T-helper 2 cell (primary cell): ENCODE measurements around the gene CALHM2.

ENCODE experiments used
- DNase-seq, 5 experiments: peaks; one replicate each; pipeline versions ENCODE4 v3.0.0 to v3.0.0-alpha.2; 2012 to 2022

CALHM2 gene

GRCh38 chr10:103476046-103476768 lies 24.0 kb upstream of the CALHM2 start:
- DNase-seq = peak in 1 of 5 experiments; percentile 56

- no peak for DNase-seq
Observed at GRCh38 chr10:103475437-103475836, 23.3 kb upstream of the CALHM2 start.

GRCh38 chr10:103474077-103474476 lies 21.9 kb upstream of the CALHM2 start:
- DNase-seq = no peak

DNA sequence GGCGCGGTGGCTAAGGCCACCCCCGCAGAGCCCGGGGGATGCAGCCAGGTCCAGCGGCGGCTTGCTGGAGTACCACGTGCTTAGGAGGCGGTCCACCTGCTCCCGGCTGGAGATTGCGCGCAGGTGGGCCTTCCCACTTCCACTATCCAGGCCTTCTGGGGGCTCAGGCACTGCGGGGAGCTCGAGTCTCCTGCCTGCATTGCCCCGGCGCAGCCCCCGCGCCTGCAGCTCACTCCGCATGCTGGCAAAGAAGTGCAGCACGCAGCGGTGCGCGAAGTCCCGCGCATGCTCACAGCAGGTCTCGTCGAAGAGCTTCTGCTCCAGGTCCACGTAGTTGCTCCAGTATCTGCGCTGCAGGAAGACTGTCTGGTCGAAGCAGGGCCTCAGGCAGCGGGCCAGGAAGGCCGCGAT lies 21.1 kb upstream of the CALHM2 start:
- DNase-seq = no peak

DNA sequence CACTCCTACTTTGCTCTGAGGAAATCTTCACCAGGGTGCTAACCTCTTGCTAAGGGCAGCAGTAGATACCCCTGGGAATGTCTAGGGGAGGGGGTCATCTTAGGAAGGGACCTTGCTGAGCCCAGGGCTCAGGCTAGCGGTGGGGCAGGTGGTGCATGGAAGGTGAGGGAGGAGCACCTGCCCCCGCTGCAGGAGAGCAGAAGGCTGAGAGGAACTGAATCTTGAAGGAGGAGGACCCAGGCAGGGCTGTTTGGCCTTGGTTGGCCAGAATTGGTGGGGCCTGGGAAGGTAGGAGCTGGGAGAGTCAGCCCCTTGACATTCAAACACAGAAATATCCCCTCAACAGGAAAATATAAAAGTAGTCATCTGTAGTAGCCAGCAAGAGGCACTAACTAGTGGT lies 19.8 kb upstream of the CALHM2 start:
- DNase-seq = no peak

DNA sequence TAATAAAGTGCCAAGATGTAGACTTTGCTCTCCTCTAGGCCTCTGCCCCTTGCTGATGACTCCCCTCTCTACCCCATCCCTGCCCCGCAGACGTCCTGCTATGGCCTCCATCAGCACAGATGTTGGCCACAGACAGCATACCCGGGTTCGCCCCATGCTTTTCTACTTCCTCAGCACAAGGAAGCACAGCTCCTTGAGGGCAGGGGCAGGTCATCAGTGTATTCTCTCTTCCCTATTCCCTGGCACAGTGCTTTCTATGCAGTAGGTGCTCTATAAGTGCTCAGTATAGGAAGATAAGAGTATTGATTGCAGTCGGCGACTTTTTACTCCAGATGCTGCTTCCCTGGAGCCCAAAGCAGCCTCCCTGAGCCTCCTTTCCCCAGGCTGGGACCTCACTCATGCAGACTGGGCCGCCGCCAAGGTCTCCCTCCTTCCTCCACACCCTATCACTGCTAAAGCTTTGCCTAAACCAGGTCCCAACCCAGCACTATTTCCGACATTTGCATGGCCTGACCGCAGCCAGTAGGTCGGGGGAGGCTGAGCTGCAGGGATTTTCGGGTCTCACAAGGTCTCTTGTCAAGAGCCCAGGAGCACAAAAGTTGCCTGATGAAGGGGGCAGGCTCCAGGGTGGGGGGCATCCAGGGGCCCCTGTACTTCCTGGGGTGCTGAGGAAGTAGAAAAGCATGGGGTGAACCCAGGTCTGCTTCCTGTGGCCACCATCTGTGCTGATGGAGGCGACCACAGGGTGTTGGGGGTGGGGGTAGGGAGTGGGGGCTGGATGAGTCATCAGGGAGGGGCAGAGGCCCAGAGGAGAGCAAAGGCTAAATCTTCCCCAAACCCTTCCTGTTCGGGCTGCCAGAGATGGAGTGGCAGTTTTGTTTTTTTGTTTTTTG lies 18.8 kb upstream of the CALHM2 start:
- peak in 4 of 5 experiments; percentile 19 to 96 (median 60) for DNase-seq

GRCh38 chr10:103469201-103469600 lies 17.0 kb upstream of the CALHM2 start:
- DNase-seq = no peak

GRCh38 chr10:103467406-103467805 lies 15.2 kb upstream of the CALHM2 start:
- no peak for DNase-seq

DNA sequence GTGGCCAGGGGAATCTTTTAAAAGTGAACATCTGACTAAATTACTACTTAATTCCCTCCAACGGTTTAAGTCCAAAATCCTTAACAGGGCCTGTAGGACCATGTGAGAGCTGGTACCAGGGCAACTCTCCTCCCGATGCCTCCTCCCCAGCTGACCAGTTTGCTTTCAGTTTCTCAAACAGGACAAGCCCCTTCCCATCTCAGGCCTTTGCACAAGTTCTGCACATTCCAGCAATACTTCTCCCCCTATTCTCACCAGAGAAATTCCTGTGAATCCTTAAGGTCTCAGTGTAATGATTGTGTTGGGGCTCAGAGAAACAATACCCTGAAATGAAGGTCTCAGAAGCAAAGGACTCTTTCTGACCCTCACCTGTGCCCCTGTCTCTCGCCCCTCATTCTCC lies 14.6 kb upstream of the CALHM2 start:
- DNase-seq = no peak

GRCh38 chr10:103465411-103466179 lies 13.4 kb upstream of the CALHM2 start:
- DNase-seq = no peak

GRCh38 chr10:103463499-103463898 lies 11.3 kb upstream of the CALHM2 start:
- no peak for DNase-seq

DNA sequence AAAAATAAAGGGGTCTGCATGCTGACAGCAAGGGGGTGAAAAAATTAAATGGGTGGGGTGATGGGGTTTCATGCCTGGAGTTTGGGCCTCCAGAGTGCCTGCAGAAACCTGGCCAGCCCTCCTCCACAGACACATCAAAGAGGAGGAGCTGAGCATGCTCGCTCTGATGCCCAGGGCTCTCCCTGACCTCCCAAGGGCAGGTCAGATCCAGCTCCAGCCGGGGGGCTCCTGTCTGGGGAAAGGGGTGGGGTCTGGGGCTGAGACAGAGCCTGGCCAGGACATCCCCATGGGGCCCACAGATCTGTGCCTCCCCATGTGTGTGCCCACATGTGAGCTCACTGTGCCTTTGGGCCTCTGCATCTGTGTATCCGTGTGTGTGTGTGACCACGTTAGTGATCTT lies 7.4 kb upstream of the CALHM2 start:
- no peak for DNase-seq

- peak in 1 of 5 experiments; percentile 36 for DNase-seq
Observed at GRCh38 chr10:103458720-103459119, 6.5 kb upstream of the CALHM2 start, which contains the start of gene CALHM1. Gene CALHM1, minus strand, starts transcription at chr10:103458900. Its CDS starts 149 bp downstream, at chr10:103458751.

GRCh38 chr10:103457896-103458583 lies 5.9 kb upstream of the CALHM2 start:
- DNase-seq = no peak

DNA sequence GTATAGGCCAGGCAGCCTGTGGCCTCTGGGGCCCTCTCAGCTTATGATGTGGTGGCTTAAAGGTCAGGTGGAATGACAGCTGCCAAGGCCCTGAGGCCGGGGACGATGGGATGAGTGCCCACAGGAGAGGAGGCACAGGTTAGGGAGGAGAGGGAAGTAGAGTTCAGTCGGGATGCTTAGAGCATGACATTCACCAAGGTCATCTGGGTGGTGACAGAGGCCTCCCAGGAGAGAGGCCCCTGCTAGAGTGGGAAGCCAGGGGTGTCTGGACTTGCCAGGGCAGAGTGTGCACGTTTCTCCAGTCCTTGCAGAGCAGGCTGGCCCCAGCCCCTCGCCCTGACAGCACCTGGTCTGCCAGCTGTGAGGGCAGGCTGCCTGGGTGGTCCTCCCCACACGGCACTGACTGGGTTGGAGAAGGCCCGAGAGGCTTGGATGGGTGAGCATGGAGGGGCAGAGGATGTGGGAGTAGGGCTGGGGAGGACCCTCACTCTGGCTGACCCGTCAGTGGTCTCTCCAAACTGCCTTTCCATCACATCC lies 5.1 kb upstream of the CALHM2 start:
- DNase-seq = no peak

- no peak for DNase-seq
Observed at GRCh38 chr10:103456074-103456660, 4.0 kb upstream of the CALHM2 start.

GRCh38 chr10:103455235-103455634 lies 3.1 kb upstream of the CALHM2 start:
- DNase-seq = no peak

- no peak for DNase-seq
Observed at GRCh38 chr10:103454026-103454425, 1.9 kb upstream of the CALHM2 start.

GRCh38 chr10:103452506-103453230 lies 498 bp upstream of the CALHM2 start:
- DNase-seq = no peak

DNA sequence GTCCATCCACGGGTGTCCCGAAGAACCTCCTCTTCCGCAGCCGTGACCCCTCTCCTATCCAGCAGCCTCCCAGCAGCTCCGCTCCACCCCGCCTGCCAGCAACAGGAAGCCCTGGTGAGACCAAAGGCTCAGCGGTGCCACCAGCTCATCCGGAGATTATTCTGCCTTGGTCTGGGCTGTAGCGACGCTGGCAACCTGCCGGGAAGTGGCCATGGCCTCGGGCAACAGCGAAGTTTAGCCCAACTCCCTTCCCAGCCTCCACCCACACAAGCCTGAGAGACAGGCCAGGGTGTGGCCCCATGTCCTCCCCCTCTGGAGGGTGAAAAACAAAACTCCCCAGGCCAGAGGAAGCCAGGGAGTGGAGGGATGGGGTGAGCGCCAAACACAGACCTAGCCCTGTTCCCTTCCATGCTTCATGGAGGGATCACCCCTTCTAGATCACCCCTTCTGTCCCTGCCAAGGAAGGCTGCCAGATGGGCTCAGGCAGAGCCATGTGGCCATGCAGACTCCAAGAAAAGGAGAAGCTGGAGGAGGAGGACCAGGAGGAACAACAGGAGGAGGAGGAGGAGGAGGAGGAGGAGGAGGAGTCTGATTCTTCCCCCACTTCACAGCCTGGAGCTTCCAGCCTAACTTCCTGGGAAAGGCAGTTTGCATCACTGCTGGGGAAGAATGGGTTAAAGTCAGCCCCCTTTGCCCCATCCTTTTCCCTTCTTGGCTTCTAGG lies 918 bp downstream of the CALHM2 start:
- DNase-seq = peak in 4 of 5 experiments; percentile 17 to 77 (median 40)
